ENCODE measurements around the gene SFRP4.

Gene SFRP4

GRCh38 chr7:37916017-37916672 lies 472 bp downstream of the SFRP4 start:
- Histone ChIP-seq H3K36me3 (replicated peaks; ENCODE audit: low read depth, low read length) (no peaks in the 10 kb centered on the region), H3K79me2 (ENCODE audit: low read length) (no peaks in the 10 kb centered on the region), H4K20me1 (ENCODE audit: insufficient read depth, low read length) (no peaks in the 10 kb centered on the region), H3K4me3 (ENCODE audit: low read length) (no peak overlapping the region), H2AFZ (ENCODE audit: low read depth, low read length) (no peak overlapping the region), H3K4me2 (ENCODE audit: low read length) (no peak overlapping the region), H3K27ac (ENCODE audit: low read length) (no peak overlapping the region), H3K4me1 (ENCODE audit: low read length) (peaks cover 5% of the 10 kb centered on the region), H3K27me3 (ENCODE audit: low read depth, low read length) (peaks cover 32% of the 10 kb centered on the region), H3K9ac (ENCODE audit: low read length) (no peak overlapping the region), H3K9me3 (ENCODE audit: insufficient read depth, low read length) (no peaks in the 10 kb centered on the region)
- TF ChIP-seq EZH2phosphoT487 (IDR thresholded peaks at IDR 0.05; ENCODE audit: low read depth), result no peak
- TF ChIP-seq, protein P1, sequence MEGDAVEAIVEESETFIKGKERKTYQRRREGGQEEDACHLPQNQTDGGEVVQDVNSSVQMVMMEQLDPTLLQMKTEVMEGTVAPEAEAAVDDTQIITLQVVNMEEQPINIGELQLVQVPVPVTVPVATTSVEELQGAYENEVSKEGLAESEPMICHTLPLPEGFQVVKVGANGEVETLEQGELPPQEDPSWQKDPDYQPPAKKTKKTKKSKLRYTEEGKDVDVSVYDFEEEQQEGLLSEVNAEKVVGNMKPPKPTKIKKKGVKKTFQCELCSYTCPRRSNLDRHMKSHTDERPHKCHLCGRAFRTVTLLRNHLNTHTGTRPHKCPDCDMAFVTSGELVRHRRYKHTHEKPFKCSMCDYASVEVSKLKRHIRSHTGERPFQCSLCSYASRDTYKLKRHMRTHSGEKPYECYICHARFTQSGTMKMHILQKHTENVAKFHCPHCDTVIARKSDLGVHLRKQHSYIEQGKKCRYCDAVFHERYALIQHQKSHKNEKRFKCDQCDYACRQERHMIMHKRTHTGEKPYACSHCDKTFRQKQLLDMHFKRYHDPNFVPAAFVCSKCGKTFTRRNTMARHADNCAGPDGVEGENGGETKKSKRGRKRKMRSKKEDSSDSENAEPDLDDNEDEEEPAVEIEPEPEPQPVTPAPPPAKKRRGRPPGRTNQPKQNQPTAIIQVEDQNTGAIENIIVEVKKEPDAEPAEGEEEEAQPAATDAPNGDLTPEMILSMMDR (IDR thresholded peaks at IDR 0.05; ENCODE audit: low read depth, low read length), result no peak

GRCh38 chr7:37915438-37915837 lies 1.2 kb downstream of the SFRP4 start:
- Histone ChIP-seq H3K27me3 (ENCODE audit: low read depth, low read length) (peaks cover 35% of the 10 kb centered on the region), H3K27ac (ENCODE audit: low read length) (no peak overlapping the region), H3K9ac (ENCODE audit: low read length) (no peak overlapping the region), H3K4me1 (ENCODE audit: low read length) (peaks cover 5% of the 10 kb centered on the region), H3K36me3 (replicated peaks; ENCODE audit: low read depth, low read length) (no peaks in the 10 kb centered on the region), H3K4me2 (ENCODE audit: low read length) (no peak overlapping the region), H3K79me2 (ENCODE audit: low read length) (no peaks in the 10 kb centered on the region), H2AFZ (ENCODE audit: low read depth, low read length) (no peak overlapping the region), H4K20me1 (ENCODE audit: insufficient read depth, low read length) (no peaks in the 10 kb centered on the region), H3K4me3 (ENCODE audit: low read length) (no peak overlapping the region), H3K9me3 (ENCODE audit: insufficient read depth, low read length) (no peaks in the 10 kb centered on the region)
- TF ChIP-seq EZH2phosphoT487 (IDR thresholded peaks at IDR 0.05; ENCODE audit: low read depth), result no peak
- TF ChIP-seq, protein P1 (IDR thresholded peaks at IDR 0.05; ENCODE audit: low read depth, low read length), result no peak

DNA sequence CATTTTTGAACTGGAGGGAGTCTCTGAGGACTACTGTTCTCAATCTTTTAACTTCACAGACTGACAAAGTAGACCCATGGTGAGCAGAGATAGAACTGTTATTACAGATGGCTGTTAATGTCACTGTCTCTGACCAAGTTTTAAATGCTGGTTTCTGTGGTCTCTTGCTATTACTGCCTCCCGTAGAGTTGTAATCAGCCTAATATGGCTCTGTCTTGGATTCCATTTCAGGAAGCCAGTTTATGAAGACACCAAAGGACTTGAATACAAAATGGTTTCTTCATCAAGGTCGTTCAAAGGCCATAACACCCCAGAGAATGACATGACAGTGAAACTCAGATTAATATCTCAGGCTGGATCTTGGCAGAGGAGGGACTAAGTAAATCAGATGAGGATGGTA lies 3.9 kb downstream of the SFRP4 start:
- H4K20me1 ChIP-seq (ENCODE audit: insufficient read depth, low read length), result no peaks in the 10 kb centered on the region
- TF ChIP-seq, protein P1 (IDR thresholded peaks at IDR 0.05; ENCODE audit: low read depth, low read length), result no peak
- no peak for TF ChIP-seq EZH2phosphoT487 (IDR thresholded peaks at IDR 0.05; ENCODE audit: low read depth)
- H3K36me3 ChIP-seq (replicated peaks; ENCODE audit: low read depth, low read length), result no peaks in the 10 kb centered on the region
- H3K4me1 ChIP-seq (ENCODE audit: low read length), result peaks cover 5% of the 10 kb centered on the region
- no peak overlapping the region for H2AFZ ChIP-seq (ENCODE audit: low read depth, low read length)
- H3K27ac ChIP-seq (ENCODE audit: low read length), result no peak overlapping the region
- H3K79me2 ChIP-seq (ENCODE audit: low read length), result no peaks in the 10 kb centered on the region
- peaks cover 24% of the 10 kb centered on the region for H3K27me3 ChIP-seq (ENCODE audit: low read depth, low read length)
- H3K4me3 ChIP-seq (ENCODE audit: low read length), result no peak overlapping the region
- H3K9ac ChIP-seq (ENCODE audit: low read length), result no peak overlapping the region
- no peaks in the 10 kb centered on the region for H3K9me3 ChIP-seq (ENCODE audit: insufficient read depth, low read length)
- H3K4me2 ChIP-seq (ENCODE audit: low read length), result no peak overlapping the region

DNA sequence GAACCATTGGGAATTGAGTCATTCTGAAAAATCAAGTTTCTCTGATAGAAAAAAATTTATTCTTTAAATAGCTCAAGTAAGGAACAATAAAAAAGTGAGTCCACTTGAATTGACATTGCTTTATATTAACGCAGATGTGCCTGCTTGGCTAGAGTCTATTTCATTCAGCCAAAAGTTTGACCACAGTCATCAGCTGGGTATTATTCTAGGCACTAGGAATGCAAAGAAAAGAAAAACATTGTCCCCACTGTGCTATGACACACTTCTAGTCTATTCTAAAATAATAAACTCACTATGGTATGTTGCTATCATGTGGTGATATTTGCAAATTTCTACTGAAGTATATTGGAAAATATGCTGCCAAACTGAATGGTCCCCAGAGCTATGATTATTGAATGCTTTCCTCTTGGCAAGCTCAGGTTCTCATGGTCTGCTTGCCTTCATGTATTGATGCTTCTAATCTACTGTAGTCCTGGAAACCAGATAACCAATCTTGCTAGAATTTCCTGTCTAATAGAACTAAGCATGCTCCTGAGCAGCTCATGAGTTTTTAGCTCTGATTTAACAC lies 8.3 kb downstream of the SFRP4 start:
- H3K4me1 ChIP-seq (ENCODE audit: low read length), result no peaks in the 10 kb centered on the region
- H3K27ac ChIP-seq (ENCODE audit: low read length), result no peak overlapping the region
- no peak for TF ChIP-seq EZH2phosphoT487 (IDR thresholded peaks at IDR 0.05; ENCODE audit: low read depth)
- TF ChIP-seq, protein P1 (IDR thresholded peaks at IDR 0.05; ENCODE audit: low read depth, low read length), result no peak
- H4K20me1 ChIP-seq (ENCODE audit: insufficient read depth, low read length), result no peaks in the 10 kb centered on the region
- H3K9me3 ChIP-seq (ENCODE audit: insufficient read depth, low read length), result no peaks in the 10 kb centered on the region
- H3K4me2 ChIP-seq (ENCODE audit: low read length), result no peak overlapping the region
- H3K9ac ChIP-seq (ENCODE audit: low read length), result no peak overlapping the region
- no peaks in the 10 kb centered on the region for H3K36me3 ChIP-seq (replicated peaks; ENCODE audit: low read depth, low read length)
- no peak overlapping the region for H2AFZ ChIP-seq (ENCODE audit: low read depth, low read length)
- no peak overlapping the region for H3K4me3 ChIP-seq (ENCODE audit: low read length)
- no peaks in the 10 kb centered on the region for H3K79me2 ChIP-seq (ENCODE audit: low read length)
- peaks cover 40% of the 10 kb centered on the region for H3K27me3 ChIP-seq (ENCODE audit: low read depth, low read length)

All from OCI-LY3 (cell line).